Chondrocyte (in vitro differentiated cells): ENCODE data around the gene COPS3. TPM values are rescaled to one million over a fixed set of nuclear protein-coding genes. Genes with fewer than 3 reads are reported as not detected.

ENCODE experiments used
- DNase-seq: peaks from one replicate; pipeline ENCODE4 v3.0.0; 2021; ENCODE audit warnings: mixed read lengths, low spot score
- H3K27ac Mint-ChIP-seq: one replicate; pipeline ENCODE4 v1.8.0; 2021; ENCODE audit warnings: mild to moderate bottlenecking, moderate library complexity, mixed read lengths; ENCODE audit not compliant: unreplicated experiment
- H3K27me3 Mint-ChIP-seq: 2 replicates; pipeline ENCODE4 v1.8.0; 2021; ENCODE audit warnings: low read depth, mixed read lengths
- H3K36me3 Mint-ChIP-seq: 2 replicates; pipeline ENCODE4 v1.8.0; 2021; ENCODE audit warnings: low read depth, mixed read lengths
- H3K4me1 Mint-ChIP-seq: 2 replicates; pipeline ENCODE4 v1.8.0; 2021; ENCODE audit warnings: low read depth, mild to moderate bottlenecking, mixed read lengths
- H3K4me3 Mint-ChIP-seq: one replicate; pipeline ENCODE4 v1.8.0; 2021; ENCODE audit warnings: mild to moderate bottlenecking, moderate library complexity, mixed read lengths; ENCODE audit not compliant: unreplicated experiment
- H3K9me3 Mint-ChIP-seq: 2 replicates; pipeline ENCODE4 v1.8.0; 2021; ENCODE audit warnings: low read depth, mixed read lengths
- total RNA-seq: library from RNA; stranded (reverse); gene quantifications from 3 replicates; pipeline ENCODE4 v1.2.1, GENCODE V29; 2021
- TF ChIP-seq, protein P1 (sequence below): fragments of 200-600 bp; sonication (generic); IDR thresholded peaks from 2 replicates; pipeline ENCODE4 v1.5.0; 2021; ENCODE audit warnings: antibody characterized with exemption, mild to moderate bottlenecking, moderate library complexity

The COPS3 gene
- total RNA-seq, 1 donor from 2014 or later, result 50.9 TPM

DNA sequence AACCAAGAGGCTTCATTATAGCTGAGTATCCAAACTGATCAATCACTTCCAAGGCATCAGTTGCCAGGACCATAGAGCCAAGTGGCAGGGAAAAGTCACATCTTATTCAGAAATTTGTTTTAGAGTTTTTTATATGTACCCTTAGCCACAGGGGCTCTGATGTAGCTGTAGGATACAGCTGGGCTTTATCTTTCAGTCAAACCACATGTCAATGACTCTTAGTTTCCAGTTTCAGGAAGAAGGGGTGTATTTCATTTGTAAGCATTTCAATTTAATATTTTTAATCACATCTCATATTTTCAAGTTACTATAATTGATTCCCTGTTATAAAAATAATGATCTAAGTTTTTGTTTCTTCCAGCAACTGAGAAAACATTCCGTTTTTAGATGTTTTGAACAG is 41.2 kb downstream of the COPS3 start:
- Mint-ChIP-seq H3K27ac (no peak overlapping the region), H3K27me3 (no peaks in the 10 kb centered on the region), H3K4me3 (no peak overlapping the region), H3K9me3 (no peaks in the 10 kb centered on the region), H3K36me3 (peaks cover 1% of the 10 kb centered on the region), H3K4me1 (peaks cover 26% of the 10 kb centered on the region)
- TF ChIP-seq, protein P1, sequence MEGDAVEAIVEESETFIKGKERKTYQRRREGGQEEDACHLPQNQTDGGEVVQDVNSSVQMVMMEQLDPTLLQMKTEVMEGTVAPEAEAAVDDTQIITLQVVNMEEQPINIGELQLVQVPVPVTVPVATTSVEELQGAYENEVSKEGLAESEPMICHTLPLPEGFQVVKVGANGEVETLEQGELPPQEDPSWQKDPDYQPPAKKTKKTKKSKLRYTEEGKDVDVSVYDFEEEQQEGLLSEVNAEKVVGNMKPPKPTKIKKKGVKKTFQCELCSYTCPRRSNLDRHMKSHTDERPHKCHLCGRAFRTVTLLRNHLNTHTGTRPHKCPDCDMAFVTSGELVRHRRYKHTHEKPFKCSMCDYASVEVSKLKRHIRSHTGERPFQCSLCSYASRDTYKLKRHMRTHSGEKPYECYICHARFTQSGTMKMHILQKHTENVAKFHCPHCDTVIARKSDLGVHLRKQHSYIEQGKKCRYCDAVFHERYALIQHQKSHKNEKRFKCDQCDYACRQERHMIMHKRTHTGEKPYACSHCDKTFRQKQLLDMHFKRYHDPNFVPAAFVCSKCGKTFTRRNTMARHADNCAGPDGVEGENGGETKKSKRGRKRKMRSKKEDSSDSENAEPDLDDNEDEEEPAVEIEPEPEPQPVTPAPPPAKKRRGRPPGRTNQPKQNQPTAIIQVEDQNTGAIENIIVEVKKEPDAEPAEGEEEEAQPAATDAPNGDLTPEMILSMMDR, result no peak
- DNase-seq, result no peak

DNA sequence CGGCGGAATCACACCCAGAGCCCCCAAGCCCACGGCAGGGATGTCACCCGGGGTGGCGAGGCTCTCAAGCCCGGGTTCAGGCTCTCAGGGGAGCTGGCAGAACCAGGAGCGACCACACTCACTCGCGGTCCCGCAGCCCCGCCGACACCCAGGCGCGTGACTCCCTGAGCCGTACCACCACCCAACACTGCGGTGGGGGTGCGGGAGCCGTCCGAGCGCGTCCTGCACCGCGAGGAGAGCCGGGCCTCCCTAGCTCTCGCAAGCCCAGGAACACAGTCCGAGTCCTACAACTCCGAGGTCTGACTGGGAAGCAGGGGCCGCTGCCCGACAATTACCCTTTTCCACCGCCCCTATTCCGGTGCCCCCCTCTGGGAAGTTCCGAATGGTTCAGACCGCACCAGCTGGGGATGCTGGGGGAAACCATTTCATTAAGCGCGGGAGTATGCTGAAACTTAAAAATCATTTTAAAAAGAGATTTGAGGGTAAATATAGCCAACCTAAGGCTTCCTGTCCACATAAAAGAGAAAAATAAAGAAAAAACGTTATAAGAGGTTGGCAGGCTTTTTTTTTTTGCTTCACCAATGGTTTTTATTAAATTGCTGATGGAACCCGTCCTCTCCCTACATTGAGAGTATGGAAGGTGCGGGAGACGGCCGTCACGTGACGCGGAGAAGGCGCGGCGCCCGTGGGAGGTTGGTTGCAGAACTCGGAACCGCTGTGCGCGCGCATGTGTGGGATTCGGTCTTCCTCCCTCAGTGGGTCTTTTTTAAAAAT is 43.8 kb downstream of the COPS3 start, which contains the start of gene FLCN:
Gene FLCN, minus strand, starts transcription at position 143 of the 774 bp plus-strand sequence. CDS start 9,031 bp downstream, outside the sequence.
- Mint-ChIP-seq H3K4me3 (peak within 1 kb of the TSS; percentile 99), H3K27ac (peak within 1 kb of the TSS; percentile 99), H3K9me3 (no peaks in the 10 kb centered on the region), H3K36me3 (peaks cover 1% of the 10 kb centered on the region), H3K27me3 (no peaks in the 10 kb centered on the region), H3K4me1 (peaks cover 33% of the 10 kb centered on the region)
- TF ChIP-seq, protein P1, result no peak
- peak; percentile 95 for DNase-seq

DNA sequence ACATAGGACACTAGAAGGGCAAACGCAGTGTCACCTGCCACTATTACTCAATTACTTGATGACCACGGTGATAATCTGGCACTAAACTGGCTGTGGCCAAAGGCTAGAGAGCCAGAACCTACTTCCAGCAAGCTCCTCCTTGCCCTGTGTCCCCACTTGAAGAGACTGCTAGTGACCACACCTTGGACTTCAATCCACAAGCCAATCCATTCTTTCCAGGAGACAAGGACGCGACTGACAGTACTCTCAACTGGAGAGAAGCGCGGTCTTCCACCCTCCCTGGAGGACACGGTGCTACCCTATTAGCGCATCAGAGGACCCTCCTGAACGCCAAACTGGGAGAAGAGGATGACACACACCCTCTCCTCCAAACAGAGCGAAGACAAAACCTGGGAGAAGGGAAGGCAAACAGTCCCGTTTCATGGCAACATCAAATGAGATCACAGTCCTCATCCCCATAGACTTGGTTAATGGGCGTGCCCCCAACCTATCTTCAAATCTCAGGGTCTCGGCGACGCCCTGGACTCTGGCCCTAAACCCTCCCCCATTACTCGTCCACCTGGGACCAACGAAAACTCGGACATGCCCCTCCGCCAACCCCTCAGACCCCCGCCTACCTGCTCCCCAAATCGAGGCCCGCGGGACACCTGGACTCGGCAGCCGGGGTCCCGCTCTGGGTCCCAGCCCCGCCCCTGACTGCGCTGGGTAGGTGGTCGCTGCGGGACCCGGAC is 44.6 kb downstream of the COPS3 start:
- Mint-ChIP-seq H3K27ac (peak overlapping the region; percentile 99), H3K4me3 (peak overlapping the region; percentile 99), H3K4me1 (peaks cover 37% of the 10 kb centered on the region), H3K27me3 (no peaks in the 10 kb centered on the region), H3K36me3 (peaks cover 6% of the 10 kb centered on the region), H3K9me3 (no peaks in the 10 kb centered on the region)
- DNase-seq, result peak; percentile 38
- TF ChIP-seq, protein P1, result no peak

DNA sequence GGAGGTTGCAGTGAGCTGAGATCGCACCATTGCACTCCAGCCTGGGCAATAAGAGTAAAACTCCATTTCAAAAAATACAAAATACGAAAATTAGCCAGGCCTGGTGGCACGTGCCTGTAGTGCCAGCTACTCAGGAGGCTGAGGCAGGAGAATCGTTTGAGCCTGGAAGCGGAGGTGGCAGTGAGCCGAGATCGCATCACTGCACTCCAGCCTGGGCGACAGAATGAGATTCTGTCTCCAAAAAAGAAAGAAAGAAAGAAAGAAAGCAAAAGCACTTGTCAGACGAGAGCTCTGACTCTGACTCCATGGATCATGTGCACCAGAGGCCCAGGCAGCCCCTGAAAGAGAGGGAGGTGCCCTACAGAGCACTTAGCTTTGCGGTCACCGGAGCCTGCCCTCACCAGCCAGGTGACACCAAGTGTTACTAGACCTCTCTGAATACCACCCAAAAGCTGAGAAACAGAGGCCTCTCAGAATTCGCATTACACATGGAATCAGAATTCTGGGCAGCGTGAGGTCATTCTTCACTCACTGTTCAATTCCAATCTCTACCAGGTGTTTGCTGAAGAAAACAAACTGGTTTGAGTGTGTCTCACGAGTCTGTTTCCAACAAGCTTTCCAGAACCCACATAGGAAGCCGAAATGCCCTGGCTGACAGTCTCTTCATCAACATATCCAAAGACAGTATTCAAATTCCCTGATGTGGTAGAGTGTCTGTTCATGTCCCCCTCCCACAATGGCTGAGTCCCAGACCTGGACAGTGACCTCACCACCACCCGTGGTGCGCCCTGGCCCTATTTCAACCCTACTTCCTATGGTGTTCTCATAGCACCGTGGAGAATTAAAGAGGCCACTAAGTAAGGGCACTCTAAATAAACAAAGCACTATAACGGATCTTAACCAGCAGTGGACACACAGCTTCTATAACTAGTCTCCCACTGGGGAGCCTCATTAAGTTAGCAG is 45.6 kb downstream of the COPS3 start:
- H3K4me3 Mint-ChIP-seq, result peak overlapping the region; percentile 99
- peaks cover 37% of the 10 kb centered on the region for H3K4me1 Mint-ChIP-seq
- peak overlapping the region; percentile 99 for H3K27ac Mint-ChIP-seq
- no peaks in the 10 kb centered on the region for H3K27me3 Mint-ChIP-seq
- TF ChIP-seq, protein P1, result no peak
- H3K36me3 Mint-ChIP-seq, result peaks cover 9% of the 10 kb centered on the region
- H3K9me3 Mint-ChIP-seq, result no peaks in the 10 kb centered on the region
- peak; percentile 47 for DNase-seq

DNA sequence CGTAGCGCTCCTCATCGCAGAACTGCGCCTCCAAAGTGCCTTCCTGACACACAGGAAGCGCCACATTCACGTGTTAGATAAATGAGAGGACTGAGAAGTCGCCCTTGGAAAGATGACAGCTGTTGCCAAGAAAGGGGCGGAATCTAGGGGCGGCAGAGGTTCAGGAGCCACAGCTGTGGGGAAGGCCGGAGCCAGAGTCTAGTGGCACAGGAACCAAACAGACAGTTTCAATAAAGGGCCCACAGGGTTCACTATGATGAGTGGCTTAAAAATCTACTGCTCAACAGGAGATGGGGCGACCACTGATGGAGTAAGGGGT is 48.8 kb downstream of the COPS3 start:
- Mint-ChIP-seq H3K27me3 (no peaks in the 10 kb centered on the region), H3K36me3 (peaks cover 27% of the 10 kb centered on the region), H3K9me3 (no peaks in the 10 kb centered on the region), H3K4me1 (peaks cover 27% of the 10 kb centered on the region), H3K27ac (no peak overlapping the region), H3K4me3 (no peak overlapping the region)
- DNase-seq, result no peak
- TF ChIP-seq, protein P1, result no peak
